ENCODE data around the gene U2SURP.
"Not testable (repeated sequence)": the region's sequence is repeated elsewhere in the genome, so short reads cannot be mapped to it uniquely, and the experiment has no call there.

Gene U2SURP

DNA sequence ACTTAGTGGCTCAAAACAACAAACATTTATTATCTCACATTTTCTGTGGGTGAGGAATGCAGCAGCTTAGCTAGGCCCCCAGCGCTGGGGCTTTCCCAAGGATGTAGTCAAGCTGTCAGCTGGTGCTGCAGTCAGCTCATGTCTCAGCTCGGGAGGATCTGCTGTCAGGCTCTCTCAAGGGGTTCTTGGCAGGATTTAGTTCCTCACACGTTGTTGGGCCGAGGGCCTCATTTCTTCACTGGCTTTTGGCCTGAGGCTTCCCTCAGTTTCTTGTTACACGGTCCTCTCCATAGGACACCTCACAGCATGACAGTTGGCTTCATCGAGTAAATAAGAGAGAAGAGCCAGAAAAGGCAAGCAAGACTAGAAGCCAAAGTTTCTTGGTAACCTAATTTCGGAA lies 13.7 kb upstream of the U2SURP start:
- Histone ChIP-seq H3K9me3 (no peaks in the 10 kb centered on the region), H3K27ac (no peak overlapping the region), H3K4me1 (ENCODE audit: control insufficient read depth in 1 of 2, insufficient read depth in 1 of 2, low read depth in 1 of 2, low read length in 1 of 2) (no peaks in the 10 kb centered on the region), H3K27me3 (no peaks in the 10 kb centered on the region), H3K36me3 (no peaks in the 10 kb centered on the region), H3K4me3 (ENCODE audit: low read depth in 1 of 2, low read length in 1 of 2) (no peak overlapping the region)
- TF ChIP-seq, protein P1, sequence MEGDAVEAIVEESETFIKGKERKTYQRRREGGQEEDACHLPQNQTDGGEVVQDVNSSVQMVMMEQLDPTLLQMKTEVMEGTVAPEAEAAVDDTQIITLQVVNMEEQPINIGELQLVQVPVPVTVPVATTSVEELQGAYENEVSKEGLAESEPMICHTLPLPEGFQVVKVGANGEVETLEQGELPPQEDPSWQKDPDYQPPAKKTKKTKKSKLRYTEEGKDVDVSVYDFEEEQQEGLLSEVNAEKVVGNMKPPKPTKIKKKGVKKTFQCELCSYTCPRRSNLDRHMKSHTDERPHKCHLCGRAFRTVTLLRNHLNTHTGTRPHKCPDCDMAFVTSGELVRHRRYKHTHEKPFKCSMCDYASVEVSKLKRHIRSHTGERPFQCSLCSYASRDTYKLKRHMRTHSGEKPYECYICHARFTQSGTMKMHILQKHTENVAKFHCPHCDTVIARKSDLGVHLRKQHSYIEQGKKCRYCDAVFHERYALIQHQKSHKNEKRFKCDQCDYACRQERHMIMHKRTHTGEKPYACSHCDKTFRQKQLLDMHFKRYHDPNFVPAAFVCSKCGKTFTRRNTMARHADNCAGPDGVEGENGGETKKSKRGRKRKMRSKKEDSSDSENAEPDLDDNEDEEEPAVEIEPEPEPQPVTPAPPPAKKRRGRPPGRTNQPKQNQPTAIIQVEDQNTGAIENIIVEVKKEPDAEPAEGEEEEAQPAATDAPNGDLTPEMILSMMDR (IDR thresholded peaks at IDR 0.05) = no peak

DNA sequence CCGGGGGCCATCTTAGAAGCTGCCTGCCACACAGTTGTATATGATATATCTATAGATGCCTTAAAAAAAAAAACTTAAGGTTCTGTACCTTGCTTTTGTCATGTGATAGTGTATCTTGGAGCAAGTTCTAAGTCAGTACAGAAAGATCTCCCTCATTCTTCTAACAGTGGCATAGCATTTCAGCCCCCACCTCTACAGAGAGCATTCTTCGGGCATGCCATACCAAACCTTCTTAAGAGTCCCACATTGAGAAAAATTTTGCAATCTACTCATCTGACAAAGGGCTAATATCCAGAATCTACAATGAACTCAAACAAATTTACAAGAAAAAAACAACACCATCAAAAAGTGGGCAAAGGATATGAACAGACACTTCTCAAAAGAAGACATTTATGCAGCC lies 13.1 kb upstream of the U2SURP start:
- H3K27ac ChIP-seq; H3K27me3 ChIP-seq; H3K36me3 ChIP-seq; H3K4me3 ChIP-seq (ENCODE audit: low read depth in 1 of 2, low read length in 1 of 2); H3K4me1 ChIP-seq (ENCODE audit: control insufficient read depth in 1 of 2, insufficient read depth in 1 of 2, low read depth in 1 of 2, low read length in 1 of 2); H3K9me3 ChIP-seq: not testable (repeated sequence)

DNA sequence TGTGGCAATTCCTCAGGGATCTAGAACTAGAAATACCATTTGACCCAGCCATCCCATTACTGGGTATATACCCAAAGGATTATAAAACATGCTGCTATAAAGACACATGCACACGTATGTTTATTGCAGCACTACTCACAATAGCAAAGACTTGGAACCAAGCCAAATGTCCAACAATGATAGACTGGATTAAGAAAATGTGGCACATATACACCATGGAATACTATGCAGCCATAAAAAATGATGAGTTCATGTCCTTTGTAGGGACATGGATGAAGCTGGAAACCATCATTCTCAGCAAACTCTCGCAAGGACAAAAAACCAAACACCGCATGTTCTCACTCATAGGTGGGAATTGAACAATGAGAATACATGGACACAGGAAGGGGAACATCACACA lies 12.5 kb upstream of the U2SURP start:
- H3K36me3 ChIP-seq; H3K27ac ChIP-seq; H3K4me1 ChIP-seq (ENCODE audit: control insufficient read depth in 1 of 2, insufficient read depth in 1 of 2, low read depth in 1 of 2, low read length in 1 of 2); H3K4me3 ChIP-seq (ENCODE audit: low read depth in 1 of 2, low read length in 1 of 2); H3K9me3 ChIP-seq; H3K27me3 ChIP-seq: not testable (repeated sequence)

DNA sequence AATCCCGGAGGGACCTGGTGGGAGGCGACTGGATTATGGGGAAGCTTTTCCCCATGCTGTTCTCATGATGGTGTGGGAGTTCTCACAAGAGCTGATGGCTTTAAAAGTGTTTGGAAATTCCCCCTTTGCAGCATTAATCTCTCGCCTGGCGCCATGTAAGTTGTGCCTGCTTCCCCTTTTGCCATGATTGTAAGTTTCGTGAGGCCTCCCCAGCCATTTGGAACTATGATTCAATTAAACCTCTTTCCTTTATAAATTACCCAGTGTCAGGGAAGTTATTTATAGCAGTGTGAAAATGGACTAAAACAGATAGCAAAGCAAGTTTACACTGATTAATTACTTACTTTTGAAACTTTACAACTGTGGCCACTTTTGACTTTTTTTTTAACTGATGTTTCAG lies 10.6 kb upstream of the U2SURP start:
- H3K4me3 ChIP-seq (ENCODE audit: low read depth in 1 of 2, low read length in 1 of 2) = no peak overlapping the region
- H3K27ac ChIP-seq = no peak overlapping the region
- peaks cover 15 to 19% of the 10 kb centered on the region in 2 experiments for H3K4me1 ChIP-seq (ENCODE audit: control insufficient read depth in 1 of 2, insufficient read depth in 1 of 2, low read depth in 1 of 2, low read length in 1 of 2)
- H3K36me3 ChIP-seq = no peaks in the 10 kb centered on the region
- no peaks in the 10 kb centered on the region for H3K9me3 ChIP-seq
- H3K27me3 ChIP-seq = no peaks in the 10 kb centered on the region
- TF ChIP-seq, protein P1 (IDR thresholded peaks at IDR 0.05) = no peak

DNA sequence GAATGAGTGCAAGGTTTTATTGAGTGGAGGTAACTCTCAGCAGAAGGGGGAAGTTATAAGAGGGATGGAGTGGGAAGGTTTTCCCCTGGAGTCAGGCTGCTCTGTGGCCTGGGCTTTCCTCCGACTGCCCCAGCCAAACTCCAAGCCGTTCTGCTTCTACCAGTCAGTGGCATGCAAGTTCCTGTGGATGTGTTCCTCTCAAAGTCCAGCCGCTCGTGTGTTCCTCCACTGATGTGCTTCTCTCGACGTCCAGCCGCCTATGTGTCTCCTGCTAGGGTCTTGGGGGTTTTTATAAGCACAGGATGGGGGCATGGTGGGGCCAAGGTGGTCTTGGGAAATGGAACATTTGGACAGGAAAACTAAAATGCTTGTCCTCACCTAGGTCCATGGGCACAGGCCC lies 9.0 kb upstream of the U2SURP start:
- TF ChIP-seq, protein P1 (IDR thresholded peaks at IDR 0.05) = no peak
- Histone ChIP-seq H3K9me3 (no peaks in the 10 kb centered on the region), H3K36me3 (no peaks in the 10 kb centered on the region), H3K4me3 (ENCODE audit: low read depth in 1 of 2, low read length in 1 of 2) (no peak overlapping the region), H3K4me1 (ENCODE audit: control insufficient read depth in 1 of 2, insufficient read depth in 1 of 2, low read depth in 1 of 2, low read length in 1 of 2) (peaks cover 15 to 19% of the 10 kb centered on the region in 2 experiments), H3K27ac (no peak overlapping the region), H3K27me3 (peaks cover 3% of the 10 kb centered on the region)

DNA sequence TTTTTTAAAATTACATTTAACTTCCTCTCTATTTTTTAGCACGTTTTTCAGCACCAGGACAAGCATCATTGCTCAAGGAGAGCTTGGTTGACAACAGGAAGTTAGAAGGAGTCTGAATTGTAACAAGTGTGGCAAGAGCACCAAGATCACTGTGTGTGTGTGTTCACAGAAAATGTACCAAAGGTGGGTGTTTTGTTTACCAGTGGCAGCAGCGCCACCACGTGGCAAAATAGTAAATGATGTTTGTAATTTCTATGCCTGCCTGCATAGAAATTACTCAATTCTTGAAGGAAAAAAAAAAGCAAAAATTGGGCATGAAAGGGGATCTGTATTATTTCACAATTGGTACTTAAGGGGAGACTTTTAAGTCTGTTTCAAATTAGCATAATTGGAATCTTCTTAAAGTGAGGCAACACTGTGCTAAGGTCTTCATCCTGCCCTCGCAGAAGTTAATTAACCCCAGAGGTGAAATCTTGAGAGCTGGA lies 7.4 kb upstream of the U2SURP start:
- TF ChIP-seq, protein P1 (IDR thresholded peaks at IDR 0.05) = peak; percentile 8
- Histone ChIP-seq H3K9me3 (no peaks in the 10 kb centered on the region), H3K36me3 (no peaks in the 10 kb centered on the region), H3K4me3 (ENCODE audit: low read depth in 1 of 2, low read length in 1 of 2) (no peak overlapping the region), H3K27me3 (peaks cover 5% of the 10 kb centered on the region), H3K4me1 (ENCODE audit: control insufficient read depth in 1 of 2, insufficient read depth in 1 of 2, low read depth in 1 of 2, low read length in 1 of 2) (peaks cover 15 to 19% of the 10 kb centered on the region in 2 experiments), H3K27ac (peak overlapping the region; percentile 2)

DNA sequence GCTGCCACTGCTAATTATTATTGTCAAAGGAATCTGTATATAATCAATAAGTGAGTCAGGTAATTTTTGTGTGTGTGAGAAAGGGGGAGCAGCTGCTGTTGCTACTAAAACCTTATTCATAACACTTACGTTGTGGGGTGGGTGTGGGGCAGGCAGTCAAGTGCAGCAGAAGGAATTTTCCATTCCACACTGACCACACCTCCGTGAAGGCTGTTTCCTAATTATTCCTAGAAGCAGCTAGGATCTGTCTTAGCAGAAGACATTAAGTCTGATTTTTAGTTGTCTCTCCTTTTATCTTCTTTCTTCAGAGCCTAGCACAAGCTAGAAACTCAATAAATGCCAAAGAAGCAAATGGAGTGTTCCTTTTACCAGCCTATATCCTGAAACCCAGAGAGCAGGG lies 4.0 kb upstream of the U2SURP start:
- no peaks in the 10 kb centered on the region for H3K36me3 ChIP-seq
- peaks cover 5% of the 10 kb centered on the region for H3K27me3 ChIP-seq
- H3K4me1 ChIP-seq (ENCODE audit: control insufficient read depth in 1 of 2, insufficient read depth in 1 of 2, low read depth in 1 of 2, low read length in 1 of 2) = peaks cover 31 to 35% of the 10 kb centered on the region in 2 experiments
- H3K9me3 ChIP-seq = no peaks in the 10 kb centered on the region
- TF ChIP-seq, protein P1 (IDR thresholded peaks at IDR 0.05) = no peak
- no peak overlapping the region for H3K4me3 ChIP-seq (ENCODE audit: low read depth in 1 of 2, low read length in 1 of 2)
- no peak overlapping the region for H3K27ac ChIP-seq
